ENCODE data around the gene ITGB3BP. TPM values are rescaled to one million over a fixed set of nuclear protein-coding genes. Genes with fewer than 3 reads are reported as not detected.
A peak's percentile ranks its signal among the peaks of the same experiment; 100 is the strongest.

The ITGB3BP gene
- total RNA-seq, 2 donors from 2014 or later, result 7.4 to 16.1 TPM

GRCh38 chr1:63559357-63559756 is 36.3 kb upstream of the ITGB3BP start:
- Histone ChIP-seq H3K27ac (no peak overlapping the region), H3K9me3 (no peaks in the 10 kb centered on the region), H3K4me1 (replicated peaks) (no peaks in the 10 kb centered on the region), H3K27me3 (replicated peaks; ENCODE audit: insufficient read depth) (no peaks in the 10 kb centered on the region), H3K4me3 (no peak overlapping the region), H3K36me3 (no peaks in the 10 kb centered on the region)
- TF ChIP-seq POLR2A (IDR thresholded peaks at IDR 0.05) (no peak), CTCF (IDR thresholded peaks at IDR 0.05) (no peak), POLR2AphosphoS5 (IDR thresholded peaks at IDR 0.05) (no peak)
- no peak for DNase-seq (ENCODE audit: low spot score)
- WGBS, result 92% methylated on average over 2 of the region's 2 CpGs
- intact Hi-C loops (cut with DNase I), result no loop called here

DNA sequence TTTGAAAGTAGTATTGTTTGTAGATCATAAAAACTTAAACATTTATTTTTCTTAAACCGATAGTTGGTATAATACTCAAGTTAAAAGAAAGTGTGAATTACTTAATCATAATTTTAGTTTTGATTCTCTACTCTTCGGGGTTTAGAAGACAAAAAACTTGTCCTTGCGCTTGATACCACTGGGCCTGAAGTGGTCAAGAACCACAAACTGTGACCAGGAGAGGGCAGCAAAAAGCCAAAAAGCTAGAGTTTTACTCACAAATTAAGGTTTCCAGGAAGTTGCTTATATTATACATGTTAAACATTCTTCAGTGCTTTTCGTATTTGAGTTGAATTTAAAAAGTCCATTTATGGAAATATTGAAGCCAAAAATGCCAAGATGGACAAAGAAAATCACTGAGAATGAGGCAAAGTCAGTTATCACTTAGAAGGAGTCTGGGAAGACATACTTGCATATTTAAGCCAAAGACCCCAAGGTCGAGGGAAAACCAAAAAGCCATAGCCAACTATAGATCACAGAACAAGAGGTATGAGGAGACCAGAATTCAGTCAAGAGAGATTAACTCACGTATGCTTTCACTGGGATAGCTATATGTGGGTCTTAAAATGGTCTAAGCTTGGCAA is 34.5 kb upstream of the ITGB3BP start:
- TF ChIP-seq POLR2A (IDR thresholded peaks at IDR 0.05) (no peak), CTCF (IDR thresholded peaks at IDR 0.05) (peak in 1 of 4 experiments; percentile 26)
- Histone ChIP-seq H3K9me3 (no peaks in the 10 kb centered on the region), H3K36me3 (no peaks in the 10 kb centered on the region), H3K27me3 (replicated peaks; ENCODE audit: insufficient read depth) (no peaks in the 10 kb centered on the region), H3K27ac (no peak overlapping the region), H3K4me1 (replicated peaks) (no peaks in the 10 kb centered on the region), H3K4me3 (no peak overlapping the region)
- 81% methylated on average over 6 of the region's 6 CpGs for WGBS
- intact Hi-C loops (cut with DNase I), result no loop called here
- DNase-seq (ENCODE audit: low spot score), result no peak

GRCh38 chr1:63555480-63555879 is 32.5 kb upstream of the ITGB3BP start:
- H3K4me3 ChIP-seq, result no peak overlapping the region
- intact Hi-C loops (cut with DNase I), result no loop called here
- H3K9me3 ChIP-seq, result no peaks in the 10 kb centered on the region
- no peaks in the 10 kb centered on the region for H3K36me3 ChIP-seq
- DNase-seq (ENCODE audit: low spot score), result no peak
- no peaks in the 10 kb centered on the region for H3K4me1 ChIP-seq (replicated peaks)
- TF ChIP-seq POLR2A (IDR thresholded peaks at IDR 0.05), result no peak
- no peak for TF ChIP-seq CTCF (IDR thresholded peaks at IDR 0.05)
- TF ChIP-seq POLR2AphosphoS5 (IDR thresholded peaks at IDR 0.05), result peak; percentile 59
- no peaks in the 10 kb centered on the region for H3K27me3 ChIP-seq (replicated peaks; ENCODE audit: insufficient read depth)
- H3K27ac ChIP-seq, result peak overlapping the region in 1 of 2 donors; percentile 49

GRCh38 chr1:63548877-63549276 is 25.9 kb upstream of the ITGB3BP start:
- no peak overlapping the region for H3K27ac ChIP-seq
- intact Hi-C loops (cut with DNase I), result no loop called here
- no peaks in the 10 kb centered on the region for H3K4me1 ChIP-seq (replicated peaks)
- H3K36me3 ChIP-seq, result no peaks in the 10 kb centered on the region
- H3K9me3 ChIP-seq, result no peaks in the 10 kb centered on the region
- H3K4me3 ChIP-seq, result no peak overlapping the region
- WGBS, result 93% methylated on average over 13 of the region's 13 CpGs
- no peaks in the 10 kb centered on the region for H3K27me3 ChIP-seq (replicated peaks; ENCODE audit: insufficient read depth)
- DNase-seq (ENCODE audit: low spot score), result no peak
- TF ChIP-seq POLR2AphosphoS5 (IDR thresholded peaks at IDR 0.05) (no peak), CTCF (IDR thresholded peaks at IDR 0.05) (no peak), POLR2A (IDR thresholded peaks at IDR 0.05) (no peak)

GRCh38 chr1:63548303-63548702 is 25.3 kb upstream of the ITGB3BP start:
- 81% methylated on average over 2 of the region's 2 CpGs for WGBS
- Histone ChIP-seq H3K27ac (peak overlapping the region; percentile 58 to 69), H3K36me3 (no peaks in the 10 kb centered on the region), H3K27me3 (replicated peaks; ENCODE audit: insufficient read depth) (no peaks in the 10 kb centered on the region), H3K9me3 (no peaks in the 10 kb centered on the region), H3K4me3 (no peak overlapping the region), H3K4me1 (replicated peaks) (no peaks in the 10 kb centered on the region)
- no peak for DNase-seq (ENCODE audit: low spot score)
- intact Hi-C loops (cut with DNase I), result no loop called here
- TF ChIP-seq POLR2AphosphoS5 (IDR thresholded peaks at IDR 0.05) (no peak), CTCF (IDR thresholded peaks at IDR 0.05) (no peak), POLR2A (IDR thresholded peaks at IDR 0.05) (no peak)

Data from prostate gland (tissue), 2 donors.